IgD-negative memory B cell (primary cell): ENCODE results near the gene DCUN1D3. TPM values are rescaled to one million over a fixed set of nuclear protein-coding genes. Genes with fewer than 3 reads are reported as not detected.

Source experiments
- H3K27ac Mint-ChIP-seq, 3 donors: one replicate each; pipeline ENCODE4 v1.8.0; 2020 to 2022; ENCODE audit warnings: mild to moderate bottlenecking in 3 of 3, mixed read lengths in 3 of 3, moderate library complexity in 1 of 3
- H3K27me3 Mint-ChIP-seq: one replicate; pipeline ENCODE4 v1.8.0; 2021; ENCODE audit warnings: mixed read lengths
- H3K36me3 Mint-ChIP-seq: one replicate; pipeline ENCODE4 v1.8.0; 2020; ENCODE audit warnings: mild to moderate bottlenecking, mixed read lengths
- H3K4me1 Mint-ChIP-seq, 3 donors: one replicate each; pipeline ENCODE4 v1.8.0; 2020 to 2022; ENCODE audit warnings: mixed read lengths in 3 of 3, mild to moderate bottlenecking in 1 of 3
- H3K4me3 Mint-ChIP-seq, 4 donors: one replicate each; pipeline ENCODE4 v1.8.0; 2020 to 2022; ENCODE audit warnings: mild to moderate bottlenecking in 4 of 4, mixed read lengths in 4 of 4, moderate library complexity in 3 of 4
- H3K9me3 Mint-ChIP-seq, 3 donors: one replicate each; pipeline ENCODE4 v1.8.0; 2020 to 2021; ENCODE audit warnings: mixed read lengths in 3 of 3, mild to moderate bottlenecking in 1 of 3
- polyA plus RNA-seq: library from polyadenylated mRNA; unstranded; fragments of 300-500 nt; fragmentation: Illumina TruSeq; gene quantifications from one replicate; pipeline ENCODE4 v1.2.3, GENCODE V29; 2021

The DCUN1D3 gene
- polyA plus RNA-seq, 1 donor from 2014 or later, result 0.97 TPM

- Mint-ChIP-seq H3K27ac (no peak overlapping the region), H3K36me3 (no peaks in the 10 kb centered on the region), H3K27me3 (no peaks in the 10 kb centered on the region), H3K4me3 (no peak overlapping the region), H3K9me3 (no peaks in the 10 kb centered on the region), H3K4me1 (no peaks in the 10 kb centered on the region)
Observed at GRCh38 chr16:20851601-20852000, 48.6 kb downstream of the DCUN1D3 start.

DNA sequence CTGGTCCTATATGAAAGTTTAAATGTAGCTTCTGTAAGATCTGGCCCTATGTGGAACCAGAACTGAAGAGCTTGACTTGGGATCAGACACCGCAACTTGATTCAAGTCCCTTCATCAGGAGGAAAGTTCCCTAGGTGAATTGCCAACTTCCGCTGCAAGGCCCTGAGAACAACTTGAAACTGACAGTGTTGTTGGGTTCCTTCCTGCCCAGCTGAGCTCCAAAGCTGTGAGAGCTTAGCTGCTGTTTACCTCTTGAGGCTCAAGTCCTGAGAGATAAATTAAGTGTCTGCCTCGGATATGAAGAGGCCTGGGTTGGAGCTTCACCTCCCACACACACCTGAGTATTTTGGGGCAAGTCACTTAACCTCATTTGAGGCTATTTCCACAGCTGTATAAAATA, 49.2 kb downstream of the DCUN1D3 start:
- H3K36me3 Mint-ChIP-seq, result no peaks in the 10 kb centered on the region
- no peaks in the 10 kb centered on the region for H3K4me1 Mint-ChIP-seq
- no peak overlapping the region for H3K27ac Mint-ChIP-seq
- no peak overlapping the region for H3K4me3 Mint-ChIP-seq
- H3K27me3 Mint-ChIP-seq, result peaks cover 1% of the 10 kb centered on the region
- no peaks in the 10 kb centered on the region for H3K9me3 Mint-ChIP-seq

DNA sequence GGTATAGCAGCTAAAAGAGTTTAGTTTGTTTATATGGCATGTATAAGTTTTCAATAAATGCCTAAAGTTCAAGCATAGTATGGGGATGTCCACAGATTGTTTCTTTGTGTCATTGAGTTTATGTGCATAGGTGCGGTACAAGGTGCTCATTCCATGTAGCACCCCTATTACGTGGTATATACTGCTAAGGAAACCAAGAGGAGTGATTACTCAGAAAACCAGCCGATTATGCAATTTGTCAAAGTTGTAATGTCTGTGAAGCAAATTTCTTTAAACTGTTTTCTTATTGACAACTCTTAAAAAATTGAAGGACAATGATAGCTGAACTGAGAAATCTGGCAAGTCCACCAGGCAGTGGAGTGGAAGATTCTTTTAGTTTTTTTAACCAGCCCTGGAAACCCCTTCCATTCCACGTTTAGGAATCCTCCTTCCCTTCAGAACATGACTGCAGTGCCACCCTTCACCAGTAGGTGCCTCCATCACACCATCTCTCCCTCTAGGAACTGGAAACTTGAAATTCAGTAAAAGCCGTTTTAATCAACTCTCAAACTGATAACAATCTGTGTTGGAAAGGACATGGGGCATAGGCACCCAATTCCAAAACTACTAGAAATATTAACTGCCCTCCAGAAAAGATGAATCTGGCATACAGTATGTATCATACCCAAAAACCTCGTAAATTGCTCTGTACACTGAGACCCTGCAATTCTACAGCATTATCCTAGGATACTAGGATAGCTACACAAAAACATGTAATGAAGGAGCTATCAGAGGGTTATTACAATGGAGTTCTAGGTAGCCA, 50.4 kb downstream of the DCUN1D3 start:
- Mint-ChIP-seq H3K27ac (no peak overlapping the region), H3K4me3 (no peak overlapping the region), H3K27me3 (peaks cover 1% of the 10 kb centered on the region), H3K36me3 (no peaks in the 10 kb centered on the region), H3K4me1 (no peaks in the 10 kb centered on the region), H3K9me3 (no peaks in the 10 kb centered on the region)

GRCh38 chr16:20847550-20847949, 52.6 kb downstream of the DCUN1D3 start:
- peaks cover 1% of the 10 kb centered on the region for H3K27me3 Mint-ChIP-seq
- H3K27ac Mint-ChIP-seq, result no peak overlapping the region
- H3K9me3 Mint-ChIP-seq, result no peaks in the 10 kb centered on the region
- H3K4me3 Mint-ChIP-seq, result no peak overlapping the region
- no peaks in the 10 kb centered on the region for H3K36me3 Mint-ChIP-seq
- H3K4me1 Mint-ChIP-seq, result no peaks in the 10 kb centered on the region

DNA sequence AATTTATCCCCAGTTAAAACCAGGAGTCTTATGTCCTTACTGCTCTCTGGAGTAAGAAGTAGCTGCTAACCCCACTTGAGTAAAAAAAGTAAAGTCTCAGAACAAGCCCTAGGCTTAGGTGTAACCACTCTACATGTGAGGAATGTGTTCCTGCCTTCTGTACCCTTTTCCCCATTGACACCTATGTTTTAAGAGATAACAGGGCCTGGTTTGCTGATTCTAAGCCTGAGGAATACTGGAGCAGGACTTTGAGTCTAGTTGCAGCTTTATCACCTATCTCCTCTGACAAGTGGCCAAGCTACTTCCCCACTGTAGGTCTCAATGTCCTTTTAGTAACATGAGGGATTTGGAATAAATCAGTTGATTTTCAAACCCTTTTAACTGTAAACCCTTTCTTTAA, 53.6 kb downstream of the DCUN1D3 start:
- no peak overlapping the region for H3K27ac Mint-ChIP-seq
- H3K36me3 Mint-ChIP-seq, result no peaks in the 10 kb centered on the region
- H3K4me3 Mint-ChIP-seq, result no peak overlapping the region
- H3K4me1 Mint-ChIP-seq, result no peaks in the 10 kb centered on the region
- no peaks in the 10 kb centered on the region for H3K9me3 Mint-ChIP-seq
- H3K27me3 Mint-ChIP-seq, result peaks cover 1% of the 10 kb centered on the region

- H3K4me1 Mint-ChIP-seq, result no peaks in the 10 kb centered on the region
- H3K4me3 Mint-ChIP-seq, result no peak overlapping the region
- H3K9me3 Mint-ChIP-seq, result no peaks in the 10 kb centered on the region
- H3K27me3 Mint-ChIP-seq, result peaks cover 1% of the 10 kb centered on the region
- no peaks in the 10 kb centered on the region for H3K36me3 Mint-ChIP-seq
- no peak overlapping the region for H3K27ac Mint-ChIP-seq
Observed at GRCh38 chr16:20846030-20846429, 54.1 kb downstream of the DCUN1D3 start.

GRCh38 chr16:20844588-20844987, 55.6 kb downstream of the DCUN1D3 start:
- peaks cover 1% of the 10 kb centered on the region for H3K27me3 Mint-ChIP-seq
- no peaks in the 10 kb centered on the region for H3K36me3 Mint-ChIP-seq
- peaks cover 0 to 1% (median under 1%) of the 10 kb centered on the region in 3 donors for H3K4me1 Mint-ChIP-seq
- H3K4me3 Mint-ChIP-seq, result no peak overlapping the region
- H3K9me3 Mint-ChIP-seq, result no peaks in the 10 kb centered on the region
- H3K27ac Mint-ChIP-seq, result no peak overlapping the region

- H3K9me3 Mint-ChIP-seq, result no peaks in the 10 kb centered on the region
- no peak overlapping the region for H3K27ac Mint-ChIP-seq
- H3K36me3 Mint-ChIP-seq, result no peaks in the 10 kb centered on the region
- peaks cover 0 to 3% (median 2%) of the 10 kb centered on the region in 3 donors for H3K4me1 Mint-ChIP-seq
- no peak overlapping the region for H3K4me3 Mint-ChIP-seq
- H3K27me3 Mint-ChIP-seq, result peaks cover 1% of the 10 kb centered on the region
Observed at GRCh38 chr16:20844054-20844453, 56.1 kb downstream of the DCUN1D3 start.

GRCh38 chr16:20839504-20839903, 60.7 kb downstream of the DCUN1D3 start:
- Mint-ChIP-seq H3K27ac (no peak overlapping the region), H3K4me3 (no peak overlapping the region), H3K9me3 (peaks cover 0 to 14% (median 4%) of the 10 kb centered on the region in 3 donors), H3K4me1 (peaks cover 9 to 17% (median 10%) of the 10 kb centered on the region in 3 donors), H3K27me3 (no peaks in the 10 kb centered on the region), H3K36me3 (peaks cover under 1% of the 10 kb centered on the region)

GRCh38 chr16:20838240-20838639, 61.9 kb downstream of the DCUN1D3 start:
- Mint-ChIP-seq H3K27me3 (no peaks in the 10 kb centered on the region), H3K36me3 (peaks cover 1% of the 10 kb centered on the region), H3K9me3 (peaks cover 0 to 21% (median 4%) of the 10 kb centered on the region in 3 donors), H3K4me3 (peak overlapping the region in 1 of 4 donors; percentile 74), H3K27ac (peak overlapping the region in 2 of 3 donors; percentile 54 to 90), H3K4me1 (peaks cover 9 to 17% (median 10%) of the 10 kb centered on the region in 3 donors)

DNA sequence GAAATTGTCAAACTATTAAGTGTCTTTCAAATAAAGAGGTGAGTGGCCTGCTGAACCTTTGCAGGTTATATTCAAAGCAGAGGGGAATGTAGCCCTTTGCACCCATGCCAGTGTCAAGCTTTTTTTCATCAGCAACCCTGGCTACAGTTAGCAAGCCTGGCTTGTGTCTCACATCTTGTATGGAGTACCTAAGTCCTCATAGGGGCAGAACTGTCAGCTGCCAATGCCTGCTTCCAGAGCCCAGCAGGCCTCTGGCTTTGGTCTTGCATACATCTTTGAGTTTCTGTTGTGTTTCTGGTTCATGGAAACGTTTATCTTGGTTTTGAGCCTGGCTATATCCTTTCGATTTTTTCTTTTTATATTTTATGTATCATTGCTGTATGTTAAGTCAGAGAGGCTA, 67.1 kb downstream of the DCUN1D3 start:
- Mint-ChIP-seq H3K27me3 (no peaks in the 10 kb centered on the region), H3K9me3 (peaks cover 0 to 21% (median 4%) of the 10 kb centered on the region in 3 donors), H3K4me3 (no peak overlapping the region), H3K36me3 (peaks cover 1% of the 10 kb centered on the region), H3K27ac (no peak overlapping the region), H3K4me1 (peaks cover 3 to 5% (median 3%) of the 10 kb centered on the region in 3 donors)

- Mint-ChIP-seq H3K9me3 (peaks cover 0 to 13% (median 0%) of the 10 kb centered on the region in 3 donors), H3K4me1 (no peaks in the 10 kb centered on the region), H3K27ac (no peak overlapping the region)
Observed at GRCh38 chr16:20830372-20830771, 69.8 kb downstream of the DCUN1D3 start.

DNA sequence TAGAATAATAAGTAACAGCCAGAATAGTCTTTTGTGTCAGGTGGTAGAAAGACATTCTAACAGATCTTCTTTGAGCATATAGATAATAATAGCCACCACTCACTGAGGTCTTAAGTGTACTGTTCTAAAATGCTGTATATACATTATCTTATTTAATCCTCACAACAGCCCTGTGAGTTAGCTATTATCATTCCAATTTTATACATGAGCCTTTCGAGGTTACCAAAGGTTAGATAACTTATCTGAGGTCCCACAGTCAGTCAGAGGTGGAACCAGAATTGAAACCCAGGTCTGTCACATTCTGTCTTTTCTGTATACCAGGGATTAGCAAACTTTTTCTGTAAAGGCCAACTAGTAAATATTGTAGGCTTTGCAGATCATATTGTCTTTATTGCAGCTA, 70.6 kb downstream of the DCUN1D3 start:
- Mint-ChIP-seq H3K36me3 (peaks cover 1% of the 10 kb centered on the region), H3K4me1 (no peaks in the 10 kb centered on the region), H3K27me3 (no peaks in the 10 kb centered on the region), H3K4me3 (no peak overlapping the region), H3K9me3 (peaks cover 0 to 7% (median 0%) of the 10 kb centered on the region in 3 donors), H3K27ac (no peak overlapping the region)

More at GRCh38 chr16:20830372-20830771, 69.8 kb downstream of the DCUN1D3 start:
- Mint-ChIP-seq H3K36me3 (peaks cover 1% of the 10 kb centered on the region), H3K4me3 (no peak overlapping the region), H3K27me3 (no peaks in the 10 kb centered on the region)

GRCh38 chr16:20826039-20826566, 74.1 kb downstream of the DCUN1D3 start:
- Mint-ChIP-seq H3K27me3 (no peaks in the 10 kb centered on the region), H3K9me3 (no peaks in the 10 kb centered on the region), H3K27ac (no peak overlapping the region), H3K36me3 (peaks cover 2% of the 10 kb centered on the region), H3K4me3 (no peak overlapping the region), H3K4me1 (peaks cover 0 to 2% (median 0%) of the 10 kb centered on the region in 3 donors)

DNA sequence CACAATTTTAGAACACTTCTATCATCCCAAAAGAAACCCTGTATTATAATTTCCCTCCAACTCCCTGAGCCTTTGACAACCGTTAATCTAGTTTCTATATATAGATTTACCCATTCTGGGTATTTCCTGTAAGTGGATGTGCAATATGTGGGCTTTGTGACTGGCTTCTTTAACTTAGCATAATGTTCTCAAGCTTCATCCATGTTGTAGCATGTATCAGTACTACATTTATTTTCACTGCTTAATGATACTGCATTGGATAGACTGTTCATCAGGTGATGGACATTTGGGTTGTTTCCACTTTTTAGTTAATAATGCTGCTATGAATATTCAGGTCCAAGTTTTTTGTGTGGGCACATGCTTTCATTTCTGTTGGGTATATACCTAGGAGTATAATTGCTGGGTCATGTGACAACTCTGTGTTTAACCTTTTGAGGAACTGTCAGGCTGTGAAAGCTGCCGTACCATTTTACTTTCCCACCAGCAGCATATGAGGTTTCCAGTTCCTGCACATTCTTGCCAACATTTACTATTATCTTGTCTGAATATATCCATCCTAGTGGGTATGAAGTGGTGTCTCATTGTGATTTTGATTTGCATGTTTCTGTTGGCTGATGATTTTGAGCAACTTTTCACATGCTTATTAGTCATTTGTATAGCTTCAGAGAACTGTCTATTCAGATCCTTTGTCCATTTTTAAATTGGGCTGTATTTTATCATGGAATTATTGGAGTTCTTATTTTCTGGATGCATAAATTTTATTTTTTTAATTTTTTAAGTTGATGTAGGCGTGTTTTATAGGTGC, 77.4 kb downstream of the DCUN1D3 start:
- Mint-ChIP-seq H3K9me3 (no peaks in the 10 kb centered on the region), H3K36me3 (peaks cover 4% of the 10 kb centered on the region), H3K27ac (no peak overlapping the region), H3K4me3 (no peak overlapping the region), H3K27me3 (no peaks in the 10 kb centered on the region), H3K4me1 (peaks cover 0 to 2% (median 0%) of the 10 kb centered on the region in 3 donors)
